Measurements from ENCODE around the gene GLIS1.

GLIS1 gene

GRCh38 chr1:53608071-53608470 is 130.9 kb downstream of the GLIS1 start:
- DNase-seq: no peak

GRCh38 chr1:53606651-53607051 is 132.3 kb downstream of the GLIS1 start:
- no peak for DNase-seq

- no peak for DNase-seq
Observed at GRCh38 chr1:53606197-53606596, 132.8 kb downstream of the GLIS1 start.

- DNase-seq: no peak
Observed at GRCh38 chr1:53605181-53605580, 133.8 kb downstream of the GLIS1 start.

GRCh38 chr1:53604291-53604919 is 134.6 kb downstream of the GLIS1 start:
- no peak for DNase-seq

GRCh38 chr1:53603431-53603830 is 135.5 kb downstream of the GLIS1 start:
- no peak for DNase-seq

GRCh38 chr1:53601867-53602775 is 136.8 kb downstream of the GLIS1 start:
- DNase-seq: no peak

GRCh38 chr1:53601031-53601745 is 137.8 kb downstream of the GLIS1 start:
- no peak for DNase-seq

- no peak for DNase-seq
Observed at GRCh38 chr1:53600561-53600960, 138.4 kb downstream of the GLIS1 start.

GRCh38 chr1:53600001-53600400 is 139.0 kb downstream of the GLIS1 start:
- DNase-seq: no peak

- no peak for DNase-seq
Observed at GRCh38 chr1:53599481-53599880, 139.5 kb downstream of the GLIS1 start.

GRCh38 chr1:53598966-53599365 is 140.0 kb downstream of the GLIS1 start:
- no peak for DNase-seq

- no peak for DNase-seq
Observed at GRCh38 chr1:53595906-53596305, 143.1 kb downstream of the GLIS1 start.

- DNase-seq: no peak
Observed at GRCh38 chr1:53594391-53595180, 144.4 kb downstream of the GLIS1 start.

GRCh38 chr1:53593758-53594380 is 145.1 kb downstream of the GLIS1 start:
- DNase-seq: no peak

- no peak for DNase-seq
Observed at GRCh38 chr1:53592985-53593757, 145.8 kb downstream of the GLIS1 start.

- no peak for DNase-seq
Observed at GRCh38 chr1:53592521-53592982, 146.4 kb downstream of the GLIS1 start.

GRCh38 chr1:53591924-53592323 is 147.0 kb downstream of the GLIS1 start:
- no peak for DNase-seq

GRCh38 chr1:53590531-53591515 is 148.1 kb downstream of the GLIS1 start:
- DNase-seq: no peak

- no peak for DNase-seq
Observed at GRCh38 chr1:53590104-53590503, 148.9 kb downstream of the GLIS1 start.
